Fibroblast of the conjunctiva (primary cell): ENCODE results near the gene IFIT2.
"Not testable (repeated sequence)": the region's sequence is repeated elsewhere in the genome, so short reads cannot be mapped to it uniquely, and the experiment has no call there.

Experiments used
- DNase-seq: peaks from one replicate; pipeline ENCODE4 v3.0.0-alpha.2; 2010; ENCODE audit warnings: low read depth

The IFIT2 gene

GRCh38 chr10:89307269-89307577 is 5.4 kb downstream of the IFIT2 start:
- no peak for DNase-seq

DNA sequence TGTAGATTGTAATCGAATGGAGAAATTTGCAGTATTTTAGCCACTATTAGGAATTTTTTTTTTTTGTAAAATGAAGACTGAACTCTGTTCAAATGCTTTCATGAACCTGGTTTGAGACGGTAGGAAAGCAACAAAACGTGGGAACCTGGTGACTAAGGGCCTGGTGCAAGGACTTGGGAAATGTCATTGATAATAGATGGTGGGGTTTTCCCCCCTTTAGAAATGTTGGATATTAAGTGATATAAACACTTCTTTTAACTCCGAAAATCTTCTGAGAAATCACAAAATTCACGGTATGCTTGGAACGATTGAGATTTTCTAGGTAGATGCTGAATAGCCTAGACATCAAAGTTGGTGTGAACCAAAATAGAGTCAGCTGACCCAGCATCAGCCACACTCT is 6.4 kb downstream of the IFIT2 start:
- no peak for DNase-seq

DNA sequence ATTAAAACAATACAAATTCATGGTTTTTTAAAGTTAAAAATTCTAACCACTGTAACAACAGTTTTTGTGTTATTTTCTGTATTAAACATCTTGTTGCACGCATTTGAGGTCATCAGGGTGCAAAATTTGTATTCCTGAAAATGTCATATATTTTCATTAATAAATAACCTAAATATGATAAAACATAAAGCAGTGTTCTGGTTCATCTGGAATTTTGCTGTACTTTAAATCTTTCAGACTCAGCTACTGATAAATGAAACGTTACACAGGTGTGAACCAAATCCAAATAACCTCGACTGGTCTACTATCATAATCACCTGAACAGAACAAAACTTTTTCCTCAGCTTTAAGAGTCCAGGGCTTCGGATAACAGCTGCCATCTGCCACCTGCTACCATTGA is 6.9 kb downstream of the IFIT2 start:
- DNase-seq, result no peak

DNA sequence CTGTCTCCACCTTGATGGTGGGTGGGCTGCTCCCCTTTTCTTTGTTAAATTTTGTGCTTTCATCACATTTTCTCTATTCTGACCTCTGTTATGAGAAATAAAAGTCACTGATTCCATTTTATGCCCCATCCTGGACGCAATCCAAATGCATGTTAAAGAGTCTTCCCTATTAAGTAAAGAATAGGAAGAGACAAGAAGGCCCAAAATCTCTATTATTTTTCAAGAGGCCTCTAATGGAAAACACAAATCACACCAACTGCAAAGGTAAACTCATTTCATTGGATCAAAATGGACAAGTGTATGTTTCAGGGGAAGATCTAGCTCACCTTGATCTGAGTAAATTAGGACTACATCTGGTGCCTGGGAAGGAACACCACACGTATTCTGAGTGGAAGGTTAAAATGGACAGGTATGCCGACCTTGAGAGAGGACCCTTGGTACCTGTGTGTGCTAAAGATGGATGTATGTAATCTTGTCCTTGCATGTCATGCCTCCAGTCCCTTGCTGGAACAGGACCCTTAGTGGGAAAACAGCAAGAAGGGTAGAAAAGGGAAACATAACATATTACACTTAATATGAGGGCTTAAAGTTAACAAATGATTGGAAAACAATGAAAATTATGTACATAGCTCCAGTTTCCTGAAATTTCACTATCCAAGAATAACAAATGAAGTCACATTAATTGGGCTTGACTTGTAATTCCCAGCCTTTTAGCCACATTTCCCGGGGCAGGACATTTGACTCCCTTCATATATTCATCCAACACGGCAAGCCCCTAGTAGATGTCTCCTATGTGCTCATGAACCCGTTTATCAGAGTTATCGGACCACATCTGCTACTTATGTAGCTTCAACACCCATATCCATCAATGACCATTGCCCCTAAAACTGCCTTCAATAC is 7.6 kb downstream of the IFIT2 start:
- DNase-seq, result no peak

GRCh38 chr10:89310056-89310893 is 8.4 kb downstream of the IFIT2 start:
- DNase-seq, result no peak

GRCh38 chr10:89312973-89313372 is 11.1 kb downstream of the IFIT2 start:
- no peak for DNase-seq

GRCh38 chr10:89314676-89315075 is 12.8 kb downstream of the IFIT2 start:
- DNase-seq, result no peak

DNA sequence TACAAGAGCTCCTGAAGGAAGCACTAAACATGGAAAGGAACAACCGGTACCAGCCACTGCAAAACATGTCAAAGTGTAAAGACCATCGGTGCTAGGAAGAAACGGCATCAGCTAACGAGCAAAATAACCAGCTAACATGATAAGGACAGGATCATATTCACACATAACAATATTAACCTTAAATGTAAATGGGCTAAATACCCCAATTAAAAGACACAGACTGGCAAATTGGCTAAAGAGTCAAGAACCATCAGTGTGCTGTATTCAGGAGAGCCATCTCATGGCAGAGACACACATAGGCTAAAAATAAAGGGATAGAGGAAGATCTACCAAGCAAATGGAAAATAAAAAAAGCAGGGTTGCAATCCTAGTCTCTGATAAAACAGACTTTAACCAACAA is 16.2 kb downstream of the IFIT2 start:
- not testable (repeated sequence) for DNase-seq

DNA sequence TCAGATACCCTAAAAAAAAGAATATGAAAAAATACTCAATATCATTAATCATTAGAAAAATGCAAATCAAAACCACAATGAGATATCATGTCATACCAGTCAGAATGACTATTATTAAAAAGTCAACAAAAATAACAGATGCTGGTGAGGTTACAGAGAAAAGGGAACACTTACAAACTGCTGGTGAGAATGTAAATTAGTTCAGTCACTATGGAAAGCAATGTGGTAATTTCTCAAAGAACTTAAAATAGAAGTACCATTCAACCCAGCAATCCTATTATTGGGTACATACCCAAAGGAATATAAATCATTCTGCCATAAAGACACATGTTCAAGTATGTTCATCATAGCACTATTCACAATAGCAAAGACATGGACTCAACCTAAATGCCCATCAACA is 23.2 kb downstream of the IFIT2 start:
- not testable (repeated sequence) for DNase-seq

- DNase-seq, result not testable (repeated sequence)
Measured at GRCh38 chr10:89325856-89326255, 24.0 kb downstream of the IFIT2 start.

GRCh38 chr10:89327803-89328441 is 26.1 kb downstream of the IFIT2 start, which contains the start of gene IFIT3:
IFIT3 (plus strand) TSS chr10:89327997; CDS start chr10:89328074, 77 bp downstream.
- peak; percentile 94 for DNase-seq

- DNase-seq, result no peak
Measured at GRCh38 chr10:89329151-89329550, 27.3 kb downstream of the IFIT2 start.

- DNase-seq, result not testable (repeated sequence)
Measured at GRCh38 chr10:89330014-89330413, 28.2 kb downstream of the IFIT2 start.

GRCh38 chr10:89330537-89331212 is 28.8 kb downstream of the IFIT2 start:
- DNase-seq, result no peak

GRCh38 chr10:89331487-89332122 is 29.8 kb downstream of the IFIT2 start:
- not testable (repeated sequence) for DNase-seq

DNA sequence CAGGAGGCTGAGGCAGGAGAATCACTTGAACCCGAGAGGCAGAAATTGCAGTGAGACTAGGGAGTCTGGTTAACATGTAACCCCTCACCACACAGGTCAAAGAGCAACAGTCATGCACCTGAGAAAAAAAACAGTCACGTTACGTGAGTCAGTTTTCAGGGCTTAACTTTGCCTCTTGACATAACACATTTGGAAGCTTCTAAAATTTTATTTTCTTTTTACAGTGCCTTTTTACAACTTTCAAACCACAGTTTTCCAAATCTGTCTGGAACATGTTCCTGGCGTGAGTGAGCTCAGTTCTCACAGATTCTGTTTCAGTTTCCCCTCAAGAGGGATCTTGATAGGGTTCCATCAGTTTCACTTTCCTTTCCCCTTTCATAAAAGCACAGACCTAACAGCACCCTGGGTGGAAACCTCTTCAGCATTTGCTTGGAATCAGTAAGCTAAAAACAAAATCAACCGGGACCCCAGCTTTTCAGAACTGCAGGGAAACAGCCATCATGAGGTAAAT is 30.3 kb downstream of the IFIT2 start:
- DNase-seq, result no peak

- DNase-seq, result no peak
Measured at GRCh38 chr10:89335226-89335625, 33.4 kb downstream of the IFIT2 start.

DNA sequence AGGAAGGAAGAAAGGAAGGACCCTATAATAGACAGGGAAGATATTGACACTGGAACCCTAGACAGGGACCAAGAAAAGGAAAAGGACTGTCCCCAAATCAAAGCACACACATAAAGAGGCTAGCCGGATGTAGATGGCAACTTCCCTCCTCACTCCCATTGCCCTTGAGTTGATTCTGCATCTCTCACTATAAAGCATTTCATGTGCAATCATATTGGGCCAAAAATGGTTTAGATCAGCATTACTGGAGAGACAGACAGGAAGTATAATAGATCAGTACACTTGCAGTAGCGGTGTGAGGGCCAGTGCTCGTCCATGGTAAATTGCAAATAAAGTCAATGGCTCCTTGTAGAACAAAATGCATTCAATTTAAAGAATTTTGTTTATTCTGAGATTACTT is 34.4 kb downstream of the IFIT2 start:
- no peak for DNase-seq

GRCh38 chr10:89337484-89337883 is 35.6 kb downstream of the IFIT2 start:
- DNase-seq, result no peak

GRCh38 chr10:89338713-89339112 is 36.9 kb downstream of the IFIT2 start:
- DNase-seq, result no peak

- DNase-seq, result no peak
Measured at GRCh38 chr10:89339875-89340274, 38.0 kb downstream of the IFIT2 start.
